GM19372 (cell line): ENCODE results near the gene HMX2.

Experiments used
- ATAC-seq: cut with Tn5 transposase; IDR thresholded peaks from one replicate; pipeline ENCODE4 v1.9.1; 2021; ENCODE audit warnings: mild to moderate bottlenecking, low read depth, moderate library complexity; ENCODE audit not compliant: unreplicated experiment

HMX2 gene

DNA sequence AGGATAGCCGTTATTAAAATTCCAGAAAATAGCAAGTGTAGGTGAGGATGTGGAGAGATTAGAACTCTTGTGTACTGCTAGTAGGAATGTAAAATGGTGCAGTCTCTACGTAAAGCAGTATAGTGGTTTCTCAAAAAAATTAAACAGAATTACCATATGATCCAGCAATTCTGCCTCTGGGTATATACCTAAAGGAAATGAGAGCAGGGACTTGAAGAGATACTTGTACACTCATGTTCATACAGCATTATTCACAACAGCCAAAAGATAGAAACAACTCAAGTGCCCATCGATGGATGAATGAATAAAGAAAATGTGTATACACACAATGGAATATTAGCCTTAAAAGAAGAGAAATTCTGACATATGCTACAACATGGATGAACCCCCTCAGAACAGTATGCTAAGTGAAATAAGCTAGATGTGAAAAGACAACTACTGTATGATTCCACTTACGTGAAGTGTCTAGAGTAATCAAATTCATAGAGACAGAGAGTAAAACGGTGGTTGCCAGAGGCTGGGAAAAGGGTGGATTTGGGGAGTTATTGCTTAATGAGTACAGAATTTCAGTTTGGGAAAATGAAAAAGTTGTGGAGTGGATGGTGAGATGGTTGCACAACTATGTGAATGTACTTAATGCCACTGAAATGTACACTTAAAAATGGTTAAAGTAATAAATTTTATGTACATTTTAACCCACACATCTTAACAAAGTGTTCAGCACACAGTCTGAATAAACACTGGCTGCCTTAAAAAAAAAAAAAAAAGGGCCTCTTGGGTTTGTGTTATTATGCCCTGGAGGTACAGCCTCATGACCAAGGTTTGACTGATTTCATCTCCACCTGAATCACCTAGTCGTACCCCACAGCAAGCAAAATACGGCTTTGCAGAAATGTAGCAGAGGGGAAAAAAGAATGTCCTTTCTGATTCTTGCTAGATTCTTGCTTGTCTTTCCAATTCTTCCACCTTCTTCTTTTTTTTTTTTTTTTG is 32.5 kb downstream of the HMX2 start:
- ATAC-seq: no peak

GRCh38 chr10:123183724-123184123 is 35.8 kb downstream of the HMX2 start:
- ATAC-seq: no peak

GRCh38 chr10:123187781-123188180 is 39.8 kb downstream of the HMX2 start:
- no peak for ATAC-seq

DNA sequence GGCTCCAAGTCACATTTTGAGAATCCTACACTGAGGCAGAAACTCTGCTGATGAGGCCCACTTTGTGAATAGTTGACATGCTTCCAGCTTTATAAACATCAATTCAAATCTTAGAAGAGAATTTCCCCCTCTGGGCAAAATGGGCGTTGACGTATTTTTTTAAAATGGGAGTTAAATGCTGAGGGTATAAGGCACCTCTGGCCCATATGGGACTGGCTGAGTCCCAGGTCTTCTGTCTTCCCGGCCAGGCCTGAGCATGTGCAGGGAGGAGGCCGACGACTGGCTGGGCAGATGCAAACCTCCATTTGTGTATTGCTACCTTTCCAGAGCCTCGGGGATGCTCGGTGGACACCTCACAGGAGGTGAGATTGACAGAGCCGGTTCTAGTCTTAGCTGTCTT is 44.0 kb downstream of the HMX2 start:
- ATAC-seq: no peak

DNA sequence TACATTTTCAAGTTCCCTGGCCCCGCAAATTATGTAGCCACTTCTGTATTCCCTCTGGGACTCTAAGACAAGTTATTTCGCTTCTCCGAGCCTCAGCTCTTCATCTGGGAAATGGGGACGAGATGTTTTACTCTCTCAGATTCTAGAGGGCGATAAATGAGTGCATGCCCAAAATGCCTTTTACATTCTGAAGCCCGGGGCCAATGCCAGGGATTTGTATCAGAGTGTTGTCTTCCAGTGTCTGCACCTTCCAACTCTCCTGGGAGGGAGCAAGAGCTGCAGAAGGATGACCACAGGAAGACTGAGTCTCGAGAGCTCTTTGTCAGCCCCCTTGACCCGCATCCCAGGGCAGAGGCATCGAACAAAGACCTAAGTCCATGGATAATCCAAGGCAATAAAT is 46.1 kb downstream of the HMX2 start:
- ATAC-seq: no peak
